HEK293 (cell line): Measurements from ENCODE around the gene CLNK.

Source experiments
- CTCF ChIA-PET: fragments of 350-600 bp; formaldehyde crosslinking; extraction: SDS; loops from one replicate; lab custom pipeline; 2021; ENCODE audit warnings: antibody characterized with exemption; lab: Yijun Ruan, JAX
- POLR2A ChIA-PET: fragments of 300-600 bp; formaldehyde crosslinking; extraction: SDS; loops from one replicate; lab custom pipeline; 2020; ENCODE audit warnings: antibody characterized with exemption, inconsistent platforms; lab: Yijun Ruan, JAX
- H3K27ac ChIP-seq: fragments of 200-500 bp; sonication (Bioruptor generic); 2 replicates; pipeline ENCODE4 v1.5.1; 2014; ENCODE audit warnings: low read depth, low read length, control low read depth, inconsistent platforms; ENCODE audit errors: extremely low read depth
- H3K36me3 ChIP-seq, 2 experiments: fragments of 200-500 bp in 1 of 2; sonication (Bioruptor generic) in 1 of 2; 1 replicate in 1 of 2; 2 replicates in 1 of 2; pipeline ENCODE4 v1.5.1; 2014 to 2017; ENCODE audit warnings: inconsistent platforms in 2 of 2, low read length in 2 of 2; ENCODE audit not compliant: control insufficient read depth in 2 of 2, insufficient read depth in 1 of 2
- H3K4me1 ChIP-seq: fragments of 200-500 bp; sonication (Bioruptor generic); 2 replicates; pipeline ENCODE4 v1.5.1; 2014; ENCODE audit warnings: mild to moderate bottlenecking, low read length, inconsistent platforms; ENCODE audit not compliant: control insufficient read depth, insufficient read depth
- H3K4me3 ChIP-seq: 2 replicates; pipeline ENCODE4 v1.5.1; 2011; ENCODE audit warnings: low read depth, mild to moderate bottlenecking, control low read depth, low read length, moderate library complexity
- H3K9me3 ChIP-seq: fragments of 200-500 bp; sonication (Bioruptor generic); 2 replicates; pipeline ENCODE4 v1.5.1; 2014; ENCODE audit warnings: low read depth, low read length, inconsistent platforms; ENCODE audit not compliant: control insufficient read depth, insufficient read depth
- HOXC10 ChIP-seq: sonication (generic); formaldehyde crosslinking; IDR thresholded peaks from 2 replicates; pipeline ENCODE4 v1.8.1; 2023; ENCODE audit warnings: mild to moderate bottlenecking, missing genetic modification reagents
- OSR2 ChIP-seq: fragments of 450-650 bp; formaldehyde crosslinking; IDR thresholded peaks from 2 replicates; pipeline ENCODE4 v1.5.1; 2016; ENCODE audit warnings: missing biosample characterization, missing genetic modification characterization
- OVOL3 ChIP-seq: fragments of 450-650 bp; formaldehyde crosslinking; IDR thresholded peaks from 2 replicates; pipeline ENCODE4 v1.5.1; 2016; ENCODE audit warnings: missing biosample characterization, missing genetic modification characterization
- RBAK ChIP-seq: fragments of 450-650 bp; formaldehyde crosslinking; IDR thresholded peaks from 2 replicates; pipeline ENCODE4 v1.5.1; 2016; ENCODE audit warnings: missing biosample characterization, missing genetic modification characterization
- SCRT2 ChIP-seq: fragments of 450-650 bp; formaldehyde crosslinking; IDR thresholded peaks from 2 replicates; pipeline ENCODE4 v1.5.1; 2016; ENCODE audit warnings: missing biosample characterization, missing genetic modification characterization
- ZBTB17 ChIP-seq: fragments of 450-650 bp; formaldehyde crosslinking; IDR thresholded peaks from 2 replicates; pipeline ENCODE4 v1.5.1; 2016; ENCODE audit warnings: missing biosample characterization, missing genetic modification characterization
- ZBTB21 ChIP-seq: fragments of 450-650 bp; formaldehyde crosslinking; IDR thresholded peaks from 2 replicates; pipeline ENCODE4 v1.5.1; 2017; ENCODE audit warnings: missing biosample characterization, missing genetic modification characterization
- ZNF114 ChIP-seq: fragments of 450-650 bp; formaldehyde crosslinking; IDR thresholded peaks from 2 replicates; pipeline ENCODE4 v1.5.0; 2017; ENCODE audit warnings: missing biosample characterization, missing genetic modification characterization
- ZNF214 ChIP-seq: fragments of 450-650 bp; formaldehyde crosslinking; IDR thresholded peaks from 2 replicates; pipeline ENCODE4 v1.5.1; 2017; ENCODE audit warnings: missing biosample characterization, mild to moderate bottlenecking, missing genetic modification characterization, borderline replicate concordance
- ZNF292 ChIP-seq: fragments of 450-650 bp; formaldehyde crosslinking; IDR thresholded peaks from 2 replicates; pipeline ENCODE4 v1.5.1; 2016; ENCODE audit warnings: low read depth, missing biosample characterization, missing genetic modification characterization, borderline replicate concordance
- ZNF302 ChIP-seq: fragments of 450-650 bp; formaldehyde crosslinking; IDR thresholded peaks from 2 replicates; pipeline ENCODE4 v1.5.1; 2016; ENCODE audit warnings: missing biosample characterization, missing genetic modification characterization, low read depth
- ZNF510 ChIP-seq: fragments of 450-650 bp; formaldehyde crosslinking; IDR thresholded peaks from 2 replicates; pipeline ENCODE4 v1.5.1; 2018; ENCODE audit warnings: mild to moderate bottlenecking, missing genetic modification characterization, missing biosample characterization; ENCODE audit not compliant: insufficient replicate concordance
- ZNF529 ChIP-seq: fragments of 450-650 bp; formaldehyde crosslinking; IDR thresholded peaks from 2 replicates; pipeline ENCODE4 v1.5.1; 2017; ENCODE audit warnings: missing genetic modification characterization, missing biosample characterization; ENCODE audit not compliant: insufficient replicate concordance
- ZNF623 ChIP-seq: fragments of 450-650 bp; formaldehyde crosslinking; IDR thresholded peaks from 2 replicates; pipeline ENCODE4 v1.5.1; 2016; ENCODE audit warnings: missing biosample characterization, missing genetic modification characterization
- ZNF624 ChIP-seq: fragments of 450-650 bp; formaldehyde crosslinking; IDR thresholded peaks from 2 replicates; pipeline ENCODE4 v1.5.1; 2017; ENCODE audit warnings: missing biosample characterization, missing genetic modification characterization
- ZNF626 ChIP-seq: fragments of 450-650 bp; sonication (Bioruptor Pico); formaldehyde crosslinking; IDR thresholded peaks from 2 replicates; pipeline ENCODE4 v1.5.1; 2018; ENCODE audit warnings: missing biosample characterization, missing genetic modification characterization, inconsistent platforms
- ZSCAN30 ChIP-seq: fragments of 450-650 bp; IDR thresholded peaks from 2 replicates; pipeline ENCODE4 v1.5.1; 2018; ENCODE audit warnings: missing biosample characterization, mild to moderate bottlenecking, missing genetic modification characterization, moderate library complexity
- ZXDB ChIP-seq: fragments of 450-650 bp; formaldehyde crosslinking; IDR thresholded peaks from 2 replicates; pipeline ENCODE4 v1.5.1; 2016; ENCODE audit warnings: missing biosample characterization, missing genetic modification characterization
- TF ChIP-seq, protein P1 (sequence below): fragments of 450-650 bp; formaldehyde crosslinking; IDR thresholded peaks from 2 replicates; pipeline ENCODE4 v1.5.1; 2016; ENCODE audit warnings: missing biosample characterization, missing genetic modification characterization
- TF ChIP-seq, protein P2 (sequence below): fragments of 450-650 bp; formaldehyde crosslinking; IDR thresholded peaks from 2 replicates; pipeline ENCODE4 v1.5.1; 2016; ENCODE audit warnings: missing biosample characterization, missing genetic modification characterization
- TF ChIP-seq, protein P3 (sequence below): fragments of 450-650 bp; formaldehyde crosslinking; IDR thresholded peaks from 2 replicates; pipeline ENCODE4 v1.5.1; 2016; ENCODE audit warnings: missing biosample characterization, missing genetic modification characterization
- TF ChIP-seq, protein P4 (sequence below): fragments of 450-650 bp; formaldehyde crosslinking; IDR thresholded peaks from 2 replicates; pipeline ENCODE4 v1.5.1; 2016; ENCODE audit warnings: missing biosample characterization, missing genetic modification characterization, low read depth
- TF ChIP-seq, protein P5 (sequence below): fragments of 450-650 bp; formaldehyde crosslinking; IDR thresholded peaks from 2 replicates; pipeline ENCODE4 v1.5.1; 2017; ENCODE audit warnings: missing biosample characterization, missing genetic modification characterization

Gene CLNK

DNA sequence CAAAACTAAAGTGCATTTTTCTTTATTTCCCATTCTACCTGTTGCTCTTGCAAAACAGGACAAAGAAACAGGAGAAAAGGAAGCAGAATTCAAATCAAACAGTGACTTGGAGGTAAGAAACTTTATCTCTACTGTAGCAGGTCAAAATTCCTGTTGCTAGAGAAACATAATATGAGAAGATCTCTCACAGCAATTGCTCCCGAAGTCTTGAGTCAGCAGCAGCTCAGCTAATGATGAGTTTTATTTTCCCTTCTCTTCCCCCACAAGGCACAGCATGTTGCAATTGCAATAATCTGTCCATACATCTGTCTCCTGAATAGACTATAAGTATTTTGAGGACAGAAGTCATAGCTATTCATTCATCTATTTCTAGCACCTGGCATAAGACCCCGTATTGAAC, 112.7 kb downstream of the CLNK start:
- Histone ChIP-seq H3K9me3 (no peaks in the 10 kb centered on the region), H3K4me1 (no peaks in the 10 kb centered on the region; the same call in 1 of the 2 replicates), H3K36me3 (no peaks in the 10 kb centered on the region), H3K4me3 (no peak overlapping the region), H3K27ac (no peak overlapping the region)
- ChIA-PET POLR2A (no interaction called here), CTCF (no interaction called here)
- TF ChIP-seq ZNF510 (no peak), HOXC10 (CRISPR knock-in tag) (no peak), ZNF114 (tag by site-specific recombination) (no peak), ZBTB17 (tag by site-specific recombination) (no peak), SCRT2 (tag by site-specific recombination) (peak; percentile 59; the same call in 1 of the 2 replicates), OSR2 (tag by site-specific recombination) (peak; percentile 11; the same call in 1 of the 2 replicates)
- TF ChIP-seq, protein P1, sequence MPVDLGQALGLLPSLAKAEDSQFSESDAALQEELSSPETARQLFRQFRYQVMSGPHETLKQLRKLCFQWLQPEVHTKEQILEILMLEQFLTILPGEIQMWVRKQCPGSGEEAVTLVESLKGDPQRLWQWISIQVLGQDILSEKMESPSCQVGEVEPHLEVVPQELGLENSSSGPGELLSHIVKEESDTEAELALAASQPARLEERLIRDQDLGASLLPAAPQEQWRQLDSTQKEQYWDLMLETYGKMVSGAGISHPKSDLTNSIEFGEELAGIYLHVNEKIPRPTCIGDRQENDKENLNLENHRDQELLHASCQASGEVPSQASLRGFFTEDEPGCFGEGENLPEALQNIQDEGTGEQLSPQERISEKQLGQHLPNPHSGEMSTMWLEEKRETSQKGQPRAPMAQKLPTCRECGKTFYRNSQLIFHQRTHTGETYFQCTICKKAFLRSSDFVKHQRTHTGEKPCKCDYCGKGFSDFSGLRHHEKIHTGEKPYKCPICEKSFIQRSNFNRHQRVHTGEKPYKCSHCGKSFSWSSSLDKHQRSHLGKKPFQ (tag by site-specific recombination) = no peak

DNA sequence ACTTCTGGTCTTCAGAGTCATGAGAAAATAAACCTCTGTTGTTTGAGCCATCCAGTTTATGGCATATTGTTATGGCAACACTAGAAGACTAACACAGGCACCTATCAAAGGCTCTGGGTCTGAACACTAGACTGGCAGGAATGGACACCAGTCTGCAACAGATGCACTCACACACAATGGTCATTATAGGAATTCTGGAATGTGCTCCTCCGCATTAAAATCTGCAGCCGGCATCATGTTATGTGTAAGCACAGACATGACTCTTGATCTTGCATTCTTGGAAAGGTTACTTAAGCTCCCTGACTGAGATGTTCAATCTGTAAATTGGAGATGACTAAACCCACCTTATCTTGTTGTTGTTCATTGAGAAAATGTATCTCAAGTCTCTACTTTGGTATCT, 115.1 kb downstream of the CLNK start:
- no peak for TF ChIP-seq ZNF623
- TF ChIP-seq OVOL3 (tag by site-specific recombination) = no peak
- TF ChIP-seq, protein P2, sequence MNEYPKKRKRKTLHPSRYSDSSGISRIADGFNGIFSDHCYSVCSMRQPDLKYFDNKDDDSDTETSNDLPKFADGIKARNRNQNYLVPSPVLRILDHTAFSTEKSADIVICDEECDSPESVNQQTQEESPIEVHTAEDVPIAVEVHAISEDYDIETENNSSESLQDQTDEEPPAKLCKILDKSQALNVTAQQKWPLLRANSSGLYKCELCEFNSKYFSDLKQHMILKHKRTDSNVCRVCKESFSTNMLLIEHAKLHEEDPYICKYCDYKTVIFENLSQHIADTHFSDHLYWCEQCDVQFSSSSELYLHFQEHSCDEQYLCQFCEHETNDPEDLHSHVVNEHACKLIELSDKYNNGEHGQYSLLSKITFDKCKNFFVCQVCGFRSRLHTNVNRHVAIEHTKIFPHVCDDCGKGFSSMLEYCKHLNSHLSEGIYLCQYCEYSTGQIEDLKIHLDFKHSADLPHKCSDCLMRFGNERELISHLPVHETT (tag by site-specific recombination) = no peak
- TF ChIP-seq, protein P3, sequence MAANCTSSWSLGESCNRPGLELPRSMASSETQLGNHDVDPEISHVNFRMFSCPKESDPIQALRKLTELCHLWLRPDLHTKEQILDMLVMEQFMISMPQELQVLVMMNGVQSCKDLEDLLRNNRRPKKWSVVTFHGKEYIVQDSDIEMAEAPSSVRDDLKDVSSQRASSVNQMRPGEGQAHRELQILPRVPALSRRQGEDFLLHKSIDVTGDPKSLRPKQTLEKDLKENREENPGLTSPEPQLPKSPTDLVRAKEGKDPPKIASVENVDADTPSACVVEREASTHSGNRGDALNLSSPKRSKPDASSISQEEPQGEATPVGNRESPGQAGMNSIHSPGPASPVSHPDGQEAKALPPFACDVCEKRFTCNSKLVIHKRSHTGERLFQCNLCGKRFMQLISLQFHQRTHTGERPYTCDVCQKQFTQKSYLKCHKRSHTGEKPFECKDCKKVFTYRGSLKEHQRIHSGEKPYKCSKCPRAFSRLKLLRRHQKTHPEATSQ (tag by site-specific recombination) = no peak
- TF ChIP-seq ZSCAN30 (tag by site-specific recombination) = no peak
- TF ChIP-seq ZNF529 = no peak
- TF ChIP-seq ZNF302 (tag by site-specific recombination) = no peak
- TF ChIP-seq, protein P4, sequence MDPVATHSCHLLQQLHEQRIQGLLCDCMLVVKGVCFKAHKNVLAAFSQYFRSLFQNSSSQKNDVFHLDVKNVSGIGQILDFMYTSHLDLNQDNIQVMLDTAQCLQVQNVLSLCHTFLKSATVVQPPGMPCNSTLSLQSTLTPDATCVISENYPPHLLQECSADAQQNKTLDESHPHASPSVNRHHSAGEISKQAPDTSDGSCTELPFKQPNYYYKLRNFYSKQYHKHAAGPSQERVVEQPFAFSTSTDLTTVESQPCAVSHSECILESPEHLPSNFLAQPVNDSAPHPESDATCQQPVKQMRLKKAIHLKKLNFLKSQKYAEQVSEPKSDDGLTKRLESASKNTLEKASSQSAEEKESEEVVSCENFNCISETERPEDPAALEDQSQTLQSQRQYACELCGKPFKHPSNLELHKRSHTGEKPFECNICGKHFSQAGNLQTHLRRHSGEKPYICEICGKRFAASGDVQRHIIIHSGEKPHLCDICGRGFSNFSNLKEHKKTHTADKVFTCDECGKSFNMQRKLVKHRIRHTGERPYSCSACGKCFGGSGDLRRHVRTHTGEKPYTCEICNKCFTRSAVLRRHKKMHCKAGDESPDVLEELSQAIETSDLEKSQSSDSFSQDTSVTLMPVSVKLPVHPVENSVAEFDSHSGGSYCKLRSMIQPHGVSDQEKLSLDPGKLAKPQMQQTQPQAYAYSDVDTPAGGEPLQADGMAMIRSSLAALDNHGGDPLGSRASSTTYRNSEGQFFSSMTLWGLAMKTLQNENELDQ (tag by site-specific recombination) = no peak
- TF ChIP-seq ZNF626 (tag by site-specific recombination) = no peak
- no peak for TF ChIP-seq ZNF292 (tag by site-specific recombination)
- TF ChIP-seq ZBTB21 (tag by site-specific recombination) = no peak
- no peak for TF ChIP-seq ZNF624 (tag by site-specific recombination)
- TF ChIP-seq RBAK = no peak
- TF ChIP-seq, protein P5, sequence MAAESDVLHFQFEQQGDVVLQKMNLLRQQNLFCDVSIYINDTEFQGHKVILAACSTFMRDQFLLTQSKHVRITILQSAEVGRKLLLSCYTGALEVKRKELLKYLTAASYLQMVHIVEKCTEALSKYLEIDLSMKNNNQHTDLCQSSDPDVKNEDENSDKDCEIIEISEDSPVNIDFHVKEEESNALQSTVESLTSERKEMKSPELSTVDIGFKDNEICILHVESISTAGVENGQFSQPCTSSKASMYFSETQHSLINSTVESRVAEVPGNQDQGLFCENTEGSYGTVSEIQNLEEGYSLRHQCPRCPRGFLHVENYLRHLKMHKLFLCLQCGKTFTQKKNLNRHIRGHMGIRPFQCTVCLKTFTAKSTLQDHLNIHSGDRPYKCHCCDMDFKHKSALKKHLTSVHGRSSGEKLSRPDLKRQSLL (tag by site-specific recombination) = no peak
- TF ChIP-seq ZXDB (tag by site-specific recombination) = no peak
- TF ChIP-seq ZNF214 (tag by site-specific recombination) = no peak

More for the DNA sequence above, 115.1 kb downstream of the CLNK start:
- no peaks in the 10 kb centered on the region for H3K9me3 ChIP-seq
- ChIA-PET CTCF (no interaction called here), POLR2A (no interaction called here)
- no peak overlapping the region for H3K27ac ChIP-seq
- H3K36me3 ChIP-seq = no peaks in the 10 kb centered on the region
- no peak overlapping the region for H3K4me3 ChIP-seq
- no peaks in the 10 kb centered on the region; the same call in 1 of the 2 replicates for H3K4me1 ChIP-seq
